ENCODE data around the gene P3H1.

The P3H1 gene

GRCh38 chr1:42765832-42766740, 742 bp downstream of the P3H1 start:
- DNase-seq (ENCODE audit: low spot score): peak; percentile 70
- in situ Hi-C loops (cut with MboI; ENCODE audit: low sequenced_read_pairs, unreplicated experiment): no loop called here
- peak; percentile 21 for TF ChIP-seq CTCF (IDR thresholded peaks at IDR 0.05; ENCODE audit: borderline replicate concordance, control extremely low read depth, extremely low read depth, insufficient read depth, missing control alignments)

DNA sequence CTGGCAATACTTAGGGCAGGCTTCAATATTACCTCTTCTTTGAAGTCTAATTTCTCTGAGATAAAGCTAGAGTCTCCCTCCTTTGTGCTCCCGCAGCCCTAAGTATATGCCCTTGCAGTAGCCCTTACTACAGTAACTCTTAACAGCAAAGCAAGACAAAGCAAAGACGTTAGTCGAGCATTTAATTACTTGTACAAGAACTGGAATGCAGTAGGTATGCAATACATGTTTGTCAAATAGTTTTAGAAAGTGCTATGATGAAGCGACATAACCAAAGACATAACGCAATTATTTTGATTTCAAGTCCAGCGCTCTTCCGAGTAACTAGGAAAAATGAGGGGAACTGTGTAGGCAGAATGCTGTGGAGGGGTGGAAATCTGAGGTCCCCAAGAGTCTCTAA, 1.6 kb downstream of the P3H1 start:
- TF ChIP-seq CTCF (IDR thresholded peaks at IDR 0.05; ENCODE audit: borderline replicate concordance, control extremely low read depth, extremely low read depth, insufficient read depth, missing control alignments): no peak
- in situ Hi-C loops (cut with MboI; ENCODE audit: low sequenced_read_pairs, unreplicated experiment): no loop called here

GRCh38 chr1:42762269-42762668, 4.6 kb downstream of the P3H1 start:
- in situ Hi-C loops (cut with MboI; ENCODE audit: low sequenced_read_pairs, unreplicated experiment): no loop called here
- DNase-seq (ENCODE audit: low spot score): no peak
- TF ChIP-seq CTCF (IDR thresholded peaks at IDR 0.05; ENCODE audit: borderline replicate concordance, control extremely low read depth, extremely low read depth, insufficient read depth, missing control alignments): no peak

More for the DNA sequence above, 1.6 kb downstream of the P3H1 start:
- no peak for DNase-seq (ENCODE audit: low spot score)

GRCh38 chr1:42761567-42761966, 5.3 kb downstream of the P3H1 start:
- no peak for TF ChIP-seq CTCF (IDR thresholded peaks at IDR 0.05; ENCODE audit: borderline replicate concordance, control extremely low read depth, extremely low read depth, insufficient read depth, missing control alignments)
- in situ Hi-C loops (cut with MboI; ENCODE audit: low sequenced_read_pairs, unreplicated experiment): no loop called here
- no peak for DNase-seq (ENCODE audit: low spot score)

DNA sequence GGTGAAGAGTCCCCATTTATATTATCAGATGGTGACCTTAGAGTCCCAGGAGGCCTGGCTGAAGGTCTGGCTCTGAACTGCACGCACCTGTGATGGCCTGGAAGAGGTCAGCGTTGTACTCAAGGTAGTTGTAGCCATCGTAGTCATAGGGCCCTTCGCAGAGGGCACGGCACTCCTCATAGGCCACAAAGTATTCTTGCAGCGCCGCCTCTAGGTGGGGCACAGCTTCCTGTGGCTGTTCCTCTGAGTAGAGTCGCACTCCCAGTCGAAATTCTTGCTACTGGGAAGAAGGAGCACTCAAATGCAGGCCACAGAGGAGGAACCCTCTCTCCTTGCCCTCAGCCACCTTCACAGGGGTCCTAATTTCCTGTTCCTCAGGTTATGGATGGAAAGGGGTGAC, 7.7 kb downstream of the P3H1 start:
- TF ChIP-seq CTCF (IDR thresholded peaks at IDR 0.05; ENCODE audit: borderline replicate concordance, control extremely low read depth, extremely low read depth, insufficient read depth, missing control alignments): no peak
- no peak for DNase-seq (ENCODE audit: low spot score)
- in situ Hi-C loops (cut with MboI; ENCODE audit: low sequenced_read_pairs, unreplicated experiment): no loop called here

GRCh38 chr1:42758641-42759040, 8.2 kb downstream of the P3H1 start:
- in situ Hi-C loops (cut with MboI; ENCODE audit: low sequenced_read_pairs, unreplicated experiment): no loop called here
- no peak for DNase-seq (ENCODE audit: low spot score)
- no peak for TF ChIP-seq CTCF (IDR thresholded peaks at IDR 0.05; ENCODE audit: borderline replicate concordance, control extremely low read depth, extremely low read depth, insufficient read depth, missing control alignments)

All from GM13976 (cell line).